Measurements from ENCODE around the gene HELT. TPM values are rescaled to one million over a fixed set of nuclear protein-coding genes. Genes with fewer than 3 reads are reported as not detected.
A peak's percentile ranks its signal among the peaks of the same experiment; 100 is the strongest.

The HELT gene
- total and polyA plus RNA-seq, 10 of the 15 experiments (the other 5 are each of a cell fraction or from before 2014, with no cell fraction given): not detected

- Histone ChIP-seq H3K9ac (ENCODE audit: control insufficient read depth, insufficient read depth, low read length) (no peak overlapping the region), H4K20me1 (ENCODE audit: control insufficient read depth, insufficient read depth) (no peaks in the 10 kb centered on the region), H3K4me1 (ENCODE audit: control insufficient read depth, insufficient read depth, low read length) (0 out of 2 replicates have a peak, but pooled peaks cover 4% of the 10 kb centered on the region), H2AFZ (ENCODE audit: control insufficient read depth, low read depth, low read length) (no peak overlapping the region), H3K27me3 (replicated peaks in 1 of 2; ENCODE audit: control insufficient read depth in 2 of 2, insufficient read depth in 2 of 2, low read length in 1 of 2) (no peaks in the 10 kb centered on the region; a peak in 1 of 4 replicates), H3K79me2 (ENCODE audit: control insufficient read depth, insufficient read depth, low read length) (no peaks in the 10 kb centered on the region), H3K4me3 (no peak overlapping the region), H3K9me3 (replicated peaks; ENCODE audit: control insufficient read depth, insufficient read depth, low read length) (no peaks in the 10 kb centered on the region), H3K27ac (ENCODE audit: control insufficient read depth, insufficient read depth) (no peak overlapping the region), H3K36me3 (ENCODE audit: control insufficient read depth in 2 of 2, insufficient read depth in 2 of 2, low read length in 1 of 2) (no peaks in the 10 kb centered on the region), H3K4me2 (ENCODE audit: control insufficient read depth, insufficient read depth) (no peak overlapping the region)
- intact Hi-C loops (cut with micrococcal nuclease; ENCODE audit: unreplicated experiment) (loop anchor here (10.0 kb wide), 1 partner anchor 173 kb away; no protein-coding TSS in a partner anchor), in situ Hi-C loops (cut with MboI) (no loop called here)
- CTCF ChIA-PET: no interaction called here
- FAIRE-seq (no peak), DNase-seq (ENCODE audit: low read depth, low spot score) (no peak), ATAC-seq (no peak)
- SMC1A ChIA-PET (ENCODE audit: uncharacterized antibody, unreplicated experiment): no interaction called here
- RAD21 ChIA-PET (ENCODE audit: unreplicated experiment): no interaction called here
- TF ChIP-seq PBX3 (IDR thresholded peaks at IDR 0.05; ENCODE audit: insufficient replicate concordance, low read depth, low read length) (peak; percentile 14), ZBTB4 (CRISPR knock-in tag; IDR thresholded peaks at IDR 0.05) (no peak), IRF5 (IDR thresholded peaks at IDR 0.05; ENCODE audit: borderline replicate concordance) (no peak), BCL3 (IDR thresholded peaks at IDR 0.05; ENCODE audit: borderline replicate concordance, insufficient read depth, low read depth, low read length, poor library complexity, severe bottlenecking) (peak; percentile 80), BHLHE40 (IDR thresholded peaks at IDR 0.05; ENCODE audit: borderline replicate concordance in 1 of 2, low read depth in 2 of 2, low read length in 1 of 2) (no peak), CEBPZ (IDR thresholded peaks at IDR 0.05; ENCODE audit: low read depth, low read length) (no peak), FOXK2 (IDR thresholded peaks at IDR 0.05) (no peak)
- POLR2A ChIA-PET: interaction anchor here (0.6 kb wide), 1 partner anchor 588 kb away, joined by 3 read pairs; no protein-coding TSS in a partner anchor
- WGBS (ENCODE audit: insufficient coverage, insufficient replicate concordance, low lambda C conversion rate, missing lambda C conversion rate): 57% methylated on average over 13 of the region's 13 CpGs
- no TSS peak for BruUV-seq (replicated peaks)
Observed at GRCh38 chr4:184987493-184988031, 30.7 kb upstream of the HELT start.

All from GM12878 (cell line).